HG03196 (cell line): Measurements from ENCODE around the gene MACF1.

ENCODE experiments used
- ATAC-seq: cut with Tn5 transposase; IDR thresholded peaks from one replicate; pipeline ENCODE4 v1.9.1; 2021; ENCODE audit not compliant: unreplicated experiment

MACF1 gene

DNA sequence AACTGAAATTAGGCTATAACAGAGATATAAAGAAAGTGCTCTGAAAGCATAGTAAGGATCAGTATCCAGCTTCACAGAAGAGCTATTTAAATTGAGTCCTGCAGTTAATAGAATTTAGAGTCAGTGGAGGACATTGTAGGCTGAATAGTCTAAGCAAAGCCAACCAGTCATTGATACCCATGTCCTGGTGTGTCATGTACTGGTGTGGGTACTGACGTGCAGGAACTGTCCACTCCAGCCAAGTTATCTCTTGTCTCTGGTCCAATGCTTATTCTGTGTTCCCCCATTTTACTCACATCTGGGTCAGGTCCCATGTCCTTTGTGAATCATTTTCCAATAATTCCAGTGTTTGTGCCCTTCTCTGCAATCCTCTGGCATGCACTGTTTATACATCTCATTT is 90.0 kb downstream of the MACF1 start:
- no peak for ATAC-seq

- ATAC-seq, result no peak
These were observed 91.4 kb downstream of the MACF1 start for GRCh38 chr1:39295901-39296300.

DNA sequence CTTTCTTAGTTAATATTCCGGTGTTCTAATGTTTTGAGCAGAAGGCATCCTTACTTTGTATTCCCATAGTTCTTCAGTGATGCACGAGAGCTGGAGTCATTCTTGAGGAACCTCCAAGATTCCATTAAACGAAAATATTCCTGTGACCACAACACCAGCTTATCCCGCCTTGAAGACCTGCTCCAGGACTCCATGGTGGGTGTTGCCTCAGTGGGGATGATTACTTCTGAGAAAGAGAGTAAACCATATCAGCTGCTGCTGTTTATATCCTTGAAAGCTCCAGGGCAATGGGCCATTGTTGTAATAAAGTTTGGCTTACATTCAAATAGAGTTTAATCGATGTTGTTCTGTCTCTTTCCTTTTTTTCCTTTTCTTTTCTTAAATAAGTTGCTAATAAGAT is 93.1 kb downstream of the MACF1 start:
- no peak for ATAC-seq

- ATAC-seq, result no peak
These were observed 97.1 kb downstream of the MACF1 start for GRCh38 chr1:39301606-39302005.

DNA sequence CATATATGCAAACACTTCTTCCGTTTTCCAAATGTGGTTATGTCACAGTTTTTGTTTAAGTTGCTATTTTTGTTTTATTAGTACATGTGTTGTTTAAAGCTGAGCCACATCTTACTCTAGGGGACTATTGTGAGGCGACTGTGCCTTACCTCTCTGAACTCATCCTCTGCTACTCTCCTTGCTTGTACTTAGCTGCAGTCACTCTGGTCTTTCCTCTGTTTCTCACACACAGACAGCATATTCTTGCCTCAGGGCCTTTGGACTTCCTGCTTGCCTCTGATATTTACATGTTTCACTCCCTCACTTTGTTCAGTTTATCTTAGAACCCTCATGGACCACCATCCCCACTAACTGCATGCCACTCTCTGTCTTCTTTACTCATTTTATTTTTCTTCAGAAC is 101.1 kb downstream of the MACF1 start:
- no peak for ATAC-seq

DNA sequence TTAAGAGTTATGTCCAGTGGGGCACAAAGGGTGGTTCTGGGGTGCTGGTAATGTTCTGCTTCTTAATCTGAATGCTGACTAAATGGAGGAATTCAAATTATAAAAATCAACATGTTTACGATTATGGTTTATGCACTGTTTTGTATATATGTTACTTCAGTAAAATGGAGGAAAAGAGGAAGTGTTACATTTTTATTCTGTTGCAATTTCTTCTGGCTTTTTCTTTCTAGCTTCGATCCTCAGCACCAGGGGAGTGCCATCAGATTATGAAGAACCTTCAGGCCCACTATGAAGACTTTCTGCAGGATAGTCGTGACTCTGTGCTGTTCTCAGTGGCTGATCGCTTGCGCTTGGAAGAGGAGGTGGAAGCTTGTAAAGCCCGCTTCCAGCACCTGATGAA is 105.5 kb downstream of the MACF1 start:
- ATAC-seq, result no peak

- ATAC-seq, result no peak
These were observed 106.2 kb downstream of the MACF1 start for GRCh38 chr1:39310691-39311090.

- no peak for ATAC-seq
These were observed 112.6 kb downstream of the MACF1 start for GRCh38 chr1:39317111-39317510.

GRCh38 chr1:39317910-39318633 is 113.6 kb downstream of the MACF1 start:
- ATAC-seq, result no peak

- no peak for ATAC-seq
These were observed 117.5 kb downstream of the MACF1 start for GRCh38 chr1:39321979-39322378.

- no peak for ATAC-seq
These were observed 117.9 kb downstream of the MACF1 start for GRCh38 chr1:39322431-39322830.

GRCh38 chr1:39324888-39325287 is 120.4 kb downstream of the MACF1 start:
- ATAC-seq, result no peak

DNA sequence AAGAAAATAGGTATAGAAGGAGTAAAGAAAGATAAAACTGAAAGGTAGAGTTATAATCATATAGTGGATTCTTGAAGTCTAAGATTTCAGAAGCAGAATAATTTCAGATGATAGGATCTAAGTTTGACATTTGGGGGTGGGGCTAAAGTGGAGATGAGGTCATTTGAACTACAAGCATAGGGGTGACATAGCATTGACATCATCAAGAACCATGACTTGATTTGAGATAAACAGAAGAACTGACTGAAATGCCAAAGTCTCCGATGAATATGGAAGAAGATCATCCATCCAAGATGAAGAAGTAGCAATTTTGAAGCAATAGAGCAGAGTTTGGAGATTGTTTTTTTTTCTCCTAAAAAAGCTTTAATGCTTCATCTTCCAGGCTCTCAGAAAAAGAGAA is 122.3 kb downstream of the MACF1 start:
- no peak for ATAC-seq

DNA sequence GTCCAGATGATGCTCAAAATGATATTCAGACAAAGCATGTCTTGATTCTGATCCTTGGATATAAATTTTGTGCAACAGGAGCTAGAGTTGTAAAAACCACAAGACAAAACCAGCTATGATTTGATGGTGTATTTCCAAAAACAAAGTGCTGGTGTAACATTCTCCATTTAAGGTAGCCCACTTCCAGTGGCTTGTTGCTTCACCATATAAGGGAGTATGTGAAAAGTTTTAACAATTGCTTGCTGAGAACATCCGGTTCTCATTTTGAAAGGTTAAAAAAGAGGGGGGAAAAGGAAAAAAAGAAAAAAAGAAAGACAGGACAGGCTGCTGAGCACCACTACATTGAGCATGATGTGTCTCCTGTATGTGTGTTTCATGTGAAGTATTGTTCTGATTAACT is 123.6 kb downstream of the MACF1 start:
- ATAC-seq, result no peak

- no peak for ATAC-seq
These were observed 124.2 kb downstream of the MACF1 start for GRCh38 chr1:39328586-39329121.

- no peak for ATAC-seq
These were observed 127.2 kb downstream of the MACF1 start for GRCh38 chr1:39331647-39332046.

GRCh38 chr1:39332291-39332690 is 127.8 kb downstream of the MACF1 start:
- ATAC-seq, result no peak

GRCh38 chr1:39332828-39333227 is 128.3 kb downstream of the MACF1 start:
- no peak for ATAC-seq

- ATAC-seq, result no peak
These were observed 128.8 kb downstream of the MACF1 start for GRCh38 chr1:39333296-39333695.

GRCh38 chr1:39335216-39335615 is 130.7 kb downstream of the MACF1 start:
- ATAC-seq, result no peak

DNA sequence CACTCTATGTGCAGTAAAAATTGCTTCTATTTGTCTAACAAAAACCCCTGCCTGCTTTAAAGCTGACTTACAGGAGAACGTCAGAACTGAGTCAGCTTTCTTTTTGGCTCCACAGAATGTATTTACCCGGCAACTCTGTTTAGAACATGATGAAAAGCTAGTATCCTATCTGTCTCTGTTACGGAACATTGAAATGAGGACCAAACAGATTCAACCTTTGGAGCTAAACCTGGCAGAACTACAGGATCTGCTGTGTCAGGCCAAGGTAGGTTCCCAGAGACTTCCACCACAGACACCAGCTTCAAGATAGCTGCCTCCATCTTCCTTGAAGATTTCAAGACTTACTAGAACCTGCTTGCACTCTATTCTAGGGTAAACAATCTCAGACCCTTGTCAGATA is 132.6 kb downstream of the MACF1 start:
- no peak for ATAC-seq

DNA sequence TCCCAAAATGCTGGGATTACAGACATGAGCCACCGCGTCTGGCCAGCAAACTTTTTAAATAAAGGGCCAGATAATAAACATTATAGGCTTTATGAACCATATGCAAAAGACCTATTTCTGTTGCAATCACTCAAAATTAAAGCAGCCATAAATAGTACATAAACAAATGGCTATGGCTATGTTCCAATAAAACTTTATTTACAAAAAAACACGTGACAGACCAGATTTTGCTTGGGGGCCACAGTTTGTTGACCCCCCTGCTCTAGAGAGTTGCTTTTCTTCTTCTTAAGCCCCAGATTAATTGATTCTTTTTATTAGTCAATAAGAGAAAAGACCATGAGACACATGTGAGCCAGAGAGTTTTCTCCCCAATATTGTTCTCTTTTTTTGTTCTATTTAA is 138.3 kb downstream of the MACF1 start:
- ATAC-seq, result no peak
